HG03354 (cell line): ENCODE measurements around the gene HDAC1.

Source experiments
- ATAC-seq: cut with Tn5 transposase; IDR thresholded peaks from one replicate; pipeline ENCODE4 v1.9.1; 2021; ENCODE audit warnings: mild to moderate bottlenecking; ENCODE audit not compliant: unreplicated experiment, poor library complexity, severe bottlenecking

The HDAC1 gene

DNA sequence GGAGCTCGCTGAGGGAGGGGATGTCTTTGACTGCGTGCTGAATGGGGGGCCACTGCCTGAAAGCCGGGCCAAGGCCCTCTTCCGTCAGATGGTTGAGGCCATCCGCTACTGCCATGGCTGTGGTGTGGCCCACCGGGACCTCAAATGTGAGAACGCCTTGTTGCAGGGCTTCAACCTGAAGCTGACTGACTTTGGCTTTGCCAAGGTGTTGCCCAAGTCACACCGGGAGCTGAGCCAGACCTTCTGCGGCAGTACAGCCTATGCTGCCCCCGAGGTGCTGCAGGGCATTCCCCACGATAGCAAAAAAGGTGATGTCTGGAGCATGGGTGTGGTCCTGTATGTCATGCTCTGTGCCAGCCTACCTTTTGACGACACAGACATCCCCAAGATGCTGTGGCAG is 71.8 kb downstream of the HDAC1 start:
- ATAC-seq, result no peak

DNA sequence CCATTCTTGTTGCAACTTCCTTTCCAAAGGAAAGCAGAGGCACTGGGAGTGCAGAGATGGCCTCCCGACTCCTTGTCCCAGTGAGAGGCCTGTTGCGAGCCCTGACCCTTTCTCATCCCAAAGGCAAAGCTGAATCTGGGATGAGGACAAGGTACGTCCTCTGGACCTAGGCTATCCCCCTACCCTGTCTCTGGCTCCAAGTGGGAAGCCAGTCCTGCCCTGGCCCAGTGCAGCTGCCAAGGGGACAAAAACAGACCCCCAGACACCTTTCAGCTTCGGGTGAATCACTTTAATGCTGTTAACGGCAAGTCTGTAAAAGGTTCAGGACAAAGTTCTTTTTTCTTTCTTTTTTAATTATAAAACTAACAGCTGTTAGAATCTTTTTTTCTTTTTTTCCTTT is 73.0 kb downstream of the HDAC1 start:
- no peak for ATAC-seq

DNA sequence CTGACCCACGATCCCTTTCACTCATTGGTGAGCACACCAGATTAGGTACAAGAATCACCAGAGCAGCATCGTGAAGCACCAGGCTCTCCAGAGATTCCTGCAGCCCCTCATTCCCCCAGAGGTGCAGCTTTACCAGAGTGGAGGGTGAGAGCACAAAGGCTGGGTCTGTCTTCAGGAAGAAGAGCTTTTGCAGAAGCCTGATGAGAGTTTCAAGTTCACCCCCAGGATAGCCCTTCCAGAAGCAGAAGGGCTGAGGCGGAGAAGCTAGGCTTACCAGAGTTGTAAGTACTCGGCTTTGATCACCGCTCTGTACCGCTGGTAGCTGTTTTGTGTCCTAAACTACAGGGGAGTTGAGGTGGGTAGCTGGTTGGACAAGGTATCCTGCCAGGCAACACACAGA is 73.6 kb downstream of the HDAC1 start:
- no peak for ATAC-seq

DNA sequence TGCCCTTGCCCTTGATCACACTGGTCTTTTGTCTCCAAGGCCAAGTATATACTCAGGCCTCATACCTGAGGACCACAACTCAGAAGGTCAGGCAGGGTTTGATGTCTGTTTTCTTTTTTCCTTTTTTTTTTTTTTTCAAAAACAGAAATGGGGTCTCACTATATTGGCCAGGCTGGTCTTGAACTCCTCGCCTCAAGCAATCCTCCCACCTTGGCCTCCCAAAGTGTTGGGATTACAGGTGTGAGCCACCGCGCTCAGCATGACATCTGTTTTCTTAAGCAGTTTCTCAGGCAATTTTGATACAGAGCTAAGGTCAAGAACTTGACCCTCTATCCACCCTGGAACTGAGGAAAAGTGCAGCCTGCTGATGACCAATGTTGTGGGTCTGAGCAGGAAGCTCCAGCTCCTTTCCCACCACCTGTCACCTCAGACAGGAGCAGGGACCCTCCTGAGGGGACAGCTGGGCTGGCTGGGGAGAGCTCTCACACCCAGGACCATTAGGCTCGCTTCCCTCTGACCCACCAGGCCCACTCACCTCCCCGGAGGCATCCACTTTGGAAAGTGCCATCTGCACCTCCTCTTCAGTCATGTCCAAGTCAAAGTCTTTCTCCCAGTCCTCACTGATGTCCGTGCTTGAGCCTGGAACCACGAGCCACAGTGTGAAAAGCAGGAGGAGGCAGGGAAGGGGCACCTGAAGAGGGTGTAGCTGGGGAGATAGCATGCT is 76.2 kb downstream of the HDAC1 start:
- no peak for ATAC-seq

DNA sequence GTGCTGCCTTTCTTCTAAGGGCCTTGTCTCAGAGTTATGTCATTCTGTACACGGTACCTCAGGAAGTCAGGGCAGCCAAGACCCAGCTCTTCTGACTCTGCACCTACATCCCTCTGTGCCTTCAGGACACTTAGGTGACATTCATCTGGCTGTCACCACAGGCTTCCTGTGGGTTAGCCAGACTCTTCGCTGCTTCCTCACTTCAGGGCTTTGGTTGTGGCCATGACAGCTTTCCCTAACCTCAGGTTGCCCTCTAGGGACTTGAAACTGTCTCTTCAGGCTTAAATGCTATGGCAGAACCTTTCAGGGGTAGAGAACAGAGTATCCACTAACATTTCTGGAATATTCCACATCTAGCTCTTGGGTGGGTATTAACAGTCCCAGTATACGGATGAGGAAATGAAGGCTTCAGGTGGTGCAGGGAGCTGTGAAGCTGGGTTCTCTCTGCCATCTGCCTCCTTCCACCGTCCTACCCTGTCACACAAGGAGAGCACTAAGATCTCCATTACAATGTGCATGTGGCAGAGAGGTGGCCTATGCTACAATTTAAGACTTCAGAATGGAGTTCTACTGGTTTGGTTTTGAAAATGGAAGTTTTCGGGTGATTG is 80.4 kb downstream of the HDAC1 start:
- no peak for ATAC-seq

DNA sequence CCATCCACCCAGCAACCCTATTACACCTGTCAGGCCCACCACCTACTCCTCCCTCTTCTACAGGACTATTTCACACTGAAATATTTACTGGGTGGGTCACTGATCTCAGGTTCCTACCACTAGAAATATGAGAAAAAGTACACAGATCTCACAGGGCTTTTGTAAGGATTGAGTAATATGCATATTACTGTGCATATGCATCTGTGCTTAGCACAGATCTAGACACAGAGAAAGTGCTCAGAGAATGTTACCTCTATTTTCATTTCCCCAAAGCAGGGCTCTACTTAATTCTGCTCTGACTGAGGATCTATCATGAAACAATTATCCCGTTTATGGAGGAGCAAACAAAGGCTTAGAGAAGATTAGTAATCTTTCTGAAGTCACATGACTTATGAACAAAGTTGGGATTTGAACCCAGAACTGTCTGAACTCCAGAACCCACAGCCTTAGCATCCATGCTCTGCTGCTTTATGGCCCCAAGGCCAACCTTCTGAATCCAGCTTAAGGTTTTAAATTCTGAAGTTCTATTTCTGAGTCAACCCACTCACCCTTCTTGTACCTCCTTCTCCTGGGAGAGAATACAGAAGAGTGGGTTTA is 82.2 kb downstream of the HDAC1 start:
- no peak for ATAC-seq

DNA sequence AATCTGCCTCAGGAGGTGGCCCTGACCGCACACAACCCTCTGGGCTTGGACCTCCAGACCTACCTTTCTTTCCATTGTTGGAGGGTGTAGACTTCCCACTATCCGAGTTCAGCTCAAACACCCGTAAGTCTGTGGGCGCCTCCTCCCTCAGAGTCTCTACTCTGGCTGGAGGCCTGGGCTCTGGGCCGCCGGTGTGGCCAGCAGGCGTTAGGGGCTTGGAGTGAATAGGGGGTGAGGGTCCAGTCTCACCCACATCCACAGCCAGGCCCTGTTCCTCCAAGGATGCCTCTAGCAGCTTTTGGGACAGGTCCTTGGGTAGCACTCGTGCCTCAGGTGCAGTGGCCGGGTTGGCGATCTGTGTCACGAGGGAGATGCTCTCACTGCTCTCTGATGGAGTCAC is 84.3 kb downstream of the HDAC1 start:
- ATAC-seq, result no peak

DNA sequence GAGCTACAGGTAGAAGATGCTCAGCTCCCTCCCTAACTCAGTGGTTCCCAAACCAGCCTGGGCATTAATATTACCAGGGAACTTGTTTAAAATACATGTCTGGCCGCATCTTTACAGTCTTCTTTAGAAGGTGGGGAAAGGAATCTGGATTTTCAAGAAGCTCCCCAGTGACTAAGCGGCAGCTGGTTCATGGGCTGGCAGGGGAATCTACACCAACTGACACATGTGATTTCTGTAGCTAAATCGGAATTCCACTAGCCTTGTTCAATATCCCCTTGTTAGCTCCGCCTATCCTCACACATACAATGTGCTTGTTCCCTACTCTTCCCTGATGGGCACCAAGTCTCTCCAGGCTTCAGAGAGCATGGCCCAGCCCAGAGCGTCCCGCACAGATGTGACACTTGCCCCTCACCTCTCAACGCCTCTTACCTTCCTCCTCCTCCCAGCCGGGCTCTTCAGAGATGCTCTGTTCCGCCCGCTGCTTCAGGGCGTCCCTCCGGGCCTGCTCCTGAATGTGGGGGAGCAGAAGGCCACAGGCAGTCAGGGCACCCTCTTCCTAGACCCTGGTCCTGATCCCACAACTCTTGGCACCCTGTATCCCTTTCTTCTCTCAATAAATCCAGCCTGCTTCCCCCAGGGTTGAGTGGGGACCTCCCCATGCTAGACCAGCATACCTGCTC is 85.8 kb downstream of the HDAC1 start:
- no peak for ATAC-seq

DNA sequence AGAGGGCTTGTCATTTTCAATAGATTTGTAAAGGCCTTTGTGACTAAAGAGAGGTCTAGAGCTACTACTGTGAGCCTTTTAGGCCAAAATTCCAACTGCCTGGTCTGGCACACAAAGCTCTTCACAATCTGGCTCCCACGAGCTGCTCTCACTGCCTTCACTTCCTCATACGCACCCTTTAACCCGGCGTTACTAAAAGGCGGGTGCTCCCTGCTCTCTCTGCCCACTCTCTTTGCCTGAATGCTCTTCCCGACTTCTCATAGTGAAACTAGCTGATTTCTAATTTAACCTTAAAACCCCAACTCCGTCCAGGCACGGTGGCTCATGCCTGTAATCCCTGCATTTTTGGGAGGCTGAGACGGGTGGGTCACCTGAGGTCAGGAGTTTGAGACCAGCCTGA is 88.2 kb downstream of the HDAC1 start:
- ATAC-seq, result no peak
